M059J (cell line): ENCODE results near the gene SH3TC1. TPM values are rescaled to one million over a fixed set of nuclear protein-coding genes. Genes with fewer than 3 reads are reported as not detected.
A peak's percentile ranks its signal among the peaks of the same experiment; 100 is the strongest.

Experiments used
- DNase-seq: peaks from one replicate; pipeline ENCODE4 v3.0.0-alpha.2; 2012; ENCODE audit warnings: low read depth
- total RNA-seq: library from RNA; depleted of rRNA; stranded (reverse); fragments of >200 nt; shearing (Covaris generic); gene quantifications from 2 replicates; pipeline ENCODE4 v1.2.3, GENCODE V29; 2014

SH3TC1 gene
- total RNA-seq, 1 experiment from 2014 or later: 1.8 TPM

- DNase-seq: no peak
These were observed 15.0 kb downstream of the SH3TC1 start for GRCh38 chr4:8214136-8214535.

- peak; percentile 59 for DNase-seq
These were observed 15.9 kb downstream of the SH3TC1 start for GRCh38 chr4:8215001-8215427.

GRCh38 chr4:8215641-8216442 is 16.8 kb downstream of the SH3TC1 start:
- DNase-seq: no peak

GRCh38 chr4:8216443-8217245 is 17.6 kb downstream of the SH3TC1 start:
- DNase-seq: no peak

- DNase-seq: no peak
These were observed 18.1 kb downstream of the SH3TC1 start for GRCh38 chr4:8217246-8217511.

GRCh38 chr4:8217871-8218270 is 18.8 kb downstream of the SH3TC1 start:
- DNase-seq: no peak

- DNase-seq: peak; percentile 29
These were observed 19.4 kb downstream of the SH3TC1 start for GRCh38 chr4:8218371-8219031.

- DNase-seq: no peak
These were observed 20.1 kb downstream of the SH3TC1 start for GRCh38 chr4:8219236-8219635.

GRCh38 chr4:8220661-8221450 is 21.8 kb downstream of the SH3TC1 start:
- DNase-seq: no peak

GRCh38 chr4:8221476-8221875 is 22.4 kb downstream of the SH3TC1 start:
- peak; percentile 23 for DNase-seq

- DNase-seq: no peak
These were observed 22.9 kb downstream of the SH3TC1 start for GRCh38 chr4:8221985-8222384.

- no peak for DNase-seq
These were observed 23.7 kb downstream of the SH3TC1 start for GRCh38 chr4:8222609-8223388.

GRCh38 chr4:8224267-8224974 is 25.3 kb downstream of the SH3TC1 start:
- DNase-seq: no peak

- no peak for DNase-seq
These were observed 26.0 kb downstream of the SH3TC1 start for GRCh38 chr4:8224975-8225625.

- no peak for DNase-seq
These were observed 26.8 kb downstream of the SH3TC1 start for GRCh38 chr4:8225706-8226443.

GRCh38 chr4:8227201-8227770 is 28.2 kb downstream of the SH3TC1 start:
- DNase-seq: no peak

- no peak for DNase-seq
These were observed 28.8 kb downstream of the SH3TC1 start for GRCh38 chr4:8227771-8228318.
